ENCODE results near the gene COL8A2.

DNA sequence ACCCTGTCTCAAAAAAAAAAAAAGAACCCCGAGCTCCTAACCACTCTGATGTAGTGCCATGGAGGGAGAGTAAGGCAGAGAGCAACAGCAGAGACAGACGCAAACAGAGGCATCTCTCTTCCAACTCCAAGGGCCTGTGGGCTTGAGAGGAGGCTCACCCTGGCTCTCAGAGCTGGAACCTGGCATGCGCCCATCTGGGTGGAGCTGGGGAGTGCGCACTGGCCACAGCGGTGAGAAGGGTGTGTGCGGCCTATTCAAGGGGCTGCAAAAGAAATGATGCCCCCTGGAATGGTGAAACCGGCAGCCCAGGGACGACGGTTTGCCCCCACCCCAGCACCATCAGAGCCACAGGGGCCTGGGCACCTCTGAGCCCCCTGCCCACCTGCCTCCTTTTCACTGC lies 17.6 kb downstream of the COL8A2 start:
- TF ChIP-seq CTCF (IDR thresholded peaks at IDR 0.05; ENCODE audit: low read length) = no peak
- no peak for TF ChIP-seq EZH2 (IDR thresholded peaks at IDR 0.05; ENCODE audit: borderline replicate concordance, low read length)

Measured in OCI-LY1 (cell line).